BE2C (cell line): ENCODE results near the gene ZNF292.

Experiments used
- DNase-seq: peaks from one replicate; pipeline ENCODE4 v3.0.0-alpha.2; 2020
- H3K27me3 ChIP-seq: fragments of 250-450 bp; sonication (Bioruptor Pico); 2 replicates; pipeline ENCODE4 v1.5.1; 2020; ENCODE audit warnings: mild to moderate bottlenecking
- H3K36me3 ChIP-seq: fragments of 250-450 bp; sonication (Bioruptor Pico); 2 replicates; pipeline ENCODE4 v1.5.1; 2020; ENCODE audit warnings: mild to moderate bottlenecking
- H3K4me1 ChIP-seq: fragments of 250-450 bp; sonication (Bioruptor Pico); 2 replicates; pipeline ENCODE4 v1.5.1; 2020
- H3K4me3 ChIP-seq: 2 replicates; pipeline ENCODE4 v1.5.1; 2011; ENCODE audit warnings: low read depth, low read length
- H3K9me3 ChIP-seq: fragments of 250-450 bp; sonication (Bioruptor Pico); 2 replicates; pipeline ENCODE4 v1.5.1; 2020
- CTCF ChIP-seq: IDR thresholded peaks from 2 replicates; pipeline ENCODE4 v1.5.1; 2012; ENCODE audit warnings: mild to moderate bottlenecking, low read depth, low read length

ZNF292 gene

GRCh38 chr6:87312860-87313259, 157.5 kb downstream of the ZNF292 start:
- H3K27me3 ChIP-seq = peaks cover 5% of the 10 kb centered on the region; the same call in 1 of the 2 replicates
- H3K9me3 ChIP-seq = no peaks in the 10 kb centered on the region
- no peaks in the 10 kb centered on the region for H3K36me3 ChIP-seq
- H3K4me3 ChIP-seq = no peak overlapping the region
- no peaks in the 10 kb centered on the region for H3K4me1 ChIP-seq
- TF ChIP-seq CTCF = no peak
- no peak for DNase-seq
